NCI-H226 (cell line): ENCODE data around the gene NLK.
"Not testable (repeated sequence)": the region's sequence is repeated elsewhere in the genome, so short reads cannot be mapped to it uniquely, and the experiment has no call there.

Source experiments
- DNase-seq: peaks from one replicate; pipeline ENCODE4 v3.0.0-alpha.2; 2015

The NLK gene

GRCh38 chr17:28076144-28076543 is 33.7 kb downstream of the NLK start:
- DNase-seq, result no peak

GRCh38 chr17:28077140-28077539 is 34.7 kb downstream of the NLK start:
- DNase-seq, result not testable (repeated sequence)

DNA sequence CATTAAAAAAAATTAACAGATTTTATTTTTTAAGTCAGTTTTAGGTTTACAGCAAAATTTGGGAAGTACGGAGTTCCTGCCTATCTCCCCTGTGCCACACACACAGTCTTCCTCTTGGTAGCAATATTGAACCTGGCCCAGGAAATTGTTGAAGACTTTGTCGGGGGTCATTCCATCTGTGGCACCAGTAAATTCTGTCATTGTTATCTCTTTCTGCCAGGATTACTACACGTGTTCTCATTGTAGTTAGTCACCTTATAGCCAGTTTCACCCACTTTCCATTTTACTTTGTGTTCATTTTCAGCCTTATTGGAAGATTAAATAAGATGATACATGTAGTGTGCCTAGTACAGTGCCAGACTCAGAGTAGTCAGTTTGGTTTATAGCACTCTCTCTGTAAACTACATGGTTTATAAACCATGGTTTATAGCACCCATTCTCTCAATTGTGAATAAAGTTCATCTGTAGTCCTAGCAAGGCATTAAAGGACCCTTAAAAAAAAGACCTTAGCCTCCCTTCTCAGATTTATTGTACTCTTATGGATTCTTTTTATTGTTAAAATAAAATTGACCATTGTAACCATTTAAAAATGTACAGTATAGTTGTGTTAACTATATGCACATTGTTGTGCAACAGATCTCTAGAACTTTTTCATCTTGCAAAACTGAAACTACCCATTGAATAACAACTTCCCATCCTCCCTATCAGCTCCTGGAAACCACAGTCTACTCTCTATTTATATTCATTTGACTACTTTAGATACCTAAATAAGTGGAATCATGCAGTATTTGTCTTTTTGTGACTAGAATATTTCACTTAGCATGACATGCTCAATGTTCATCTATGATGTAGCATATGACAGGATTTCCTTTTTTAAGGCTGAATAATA is 36.1 kb downstream of the NLK start:
- no peak for DNase-seq

GRCh38 chr17:28081467-28081866 is 39.0 kb downstream of the NLK start:
- no peak for DNase-seq

DNA sequence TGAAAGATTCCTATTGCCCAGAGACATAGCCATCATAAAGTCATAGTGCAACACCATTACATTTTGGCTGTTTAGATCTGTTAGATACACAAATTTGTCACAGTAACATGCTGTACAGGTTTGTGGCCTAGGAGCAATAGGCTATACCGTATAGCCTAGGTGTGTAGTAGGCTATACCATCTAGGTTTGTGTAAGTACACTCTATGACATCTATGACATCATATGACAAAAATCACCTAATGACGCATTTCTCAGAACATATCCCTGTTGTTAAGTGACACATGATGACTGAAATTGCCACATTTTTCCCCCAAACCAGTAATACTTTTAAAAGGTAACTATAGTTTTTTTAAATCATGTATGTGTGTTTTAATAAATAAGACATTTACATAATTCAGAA is 43.3 kb downstream of the NLK start:
- no peak for DNase-seq

GRCh38 chr17:28086519-28086918 is 44.0 kb downstream of the NLK start:
- DNase-seq, result no peak

DNA sequence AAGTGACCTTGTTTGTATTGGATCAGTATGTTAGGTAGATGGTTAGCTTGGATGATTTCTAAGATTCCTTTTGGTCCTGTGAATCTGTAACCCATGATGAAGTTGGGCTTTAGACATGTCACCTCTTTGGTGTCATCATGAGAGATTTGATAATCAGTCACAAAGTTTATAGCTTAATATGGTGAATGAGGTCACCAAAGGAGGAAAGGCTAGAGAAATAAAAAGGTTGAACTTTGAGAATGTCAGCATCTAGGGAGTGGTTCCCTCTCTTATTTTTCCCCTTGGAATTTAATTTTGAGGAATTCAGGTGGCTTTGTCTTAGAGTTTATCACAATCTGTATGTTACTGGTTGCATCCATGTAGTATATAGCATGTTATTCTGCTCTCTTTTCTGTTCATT is 45.3 kb downstream of the NLK start:
- no peak for DNase-seq

DNA sequence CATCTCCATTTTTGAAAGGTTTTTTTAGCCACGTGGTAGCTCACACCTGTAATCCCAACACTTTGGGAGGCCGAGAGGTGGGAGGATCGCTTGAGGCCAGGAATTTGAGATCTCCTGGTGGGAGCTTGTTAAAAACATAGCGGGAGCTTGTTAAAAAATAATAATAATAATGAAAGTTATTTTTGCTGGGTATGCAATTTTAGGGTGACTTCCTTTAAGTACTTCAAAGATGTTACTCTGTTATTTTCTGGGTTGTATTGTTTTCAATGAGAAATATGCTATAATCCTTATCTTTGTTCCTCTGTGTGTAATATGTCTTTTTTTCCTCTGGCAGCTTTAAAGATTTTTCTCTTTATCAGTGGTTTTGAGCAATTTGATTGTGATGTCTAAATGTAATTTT is 48.1 kb downstream of the NLK start:
- DNase-seq, result no peak

- no peak for DNase-seq
Observed at GRCh38 chr17:28092088-28092487, 49.6 kb downstream of the NLK start.

GRCh38 chr17:28093999-28094716 is 51.7 kb downstream of the NLK start:
- no peak for DNase-seq

DNA sequence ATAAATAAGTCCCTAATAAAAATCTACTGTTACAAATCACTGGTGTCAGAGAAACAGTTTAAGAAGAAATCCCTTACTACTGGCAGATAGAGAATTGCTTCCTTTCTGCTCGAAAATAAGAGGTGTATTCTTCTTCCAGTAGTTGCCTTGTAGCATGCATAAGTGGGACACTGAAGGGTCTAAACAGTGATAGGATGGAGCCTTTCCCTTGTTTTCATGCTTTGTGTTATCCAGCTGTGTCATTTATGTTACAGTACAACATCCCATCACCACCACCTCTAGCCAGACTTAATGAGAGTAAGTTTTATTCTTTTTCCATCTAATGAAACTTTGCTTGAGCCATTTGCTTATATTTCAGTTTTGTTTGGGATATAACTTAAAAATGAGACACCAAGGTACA is 54.3 kb downstream of the NLK start:
- no peak for DNase-seq

DNA sequence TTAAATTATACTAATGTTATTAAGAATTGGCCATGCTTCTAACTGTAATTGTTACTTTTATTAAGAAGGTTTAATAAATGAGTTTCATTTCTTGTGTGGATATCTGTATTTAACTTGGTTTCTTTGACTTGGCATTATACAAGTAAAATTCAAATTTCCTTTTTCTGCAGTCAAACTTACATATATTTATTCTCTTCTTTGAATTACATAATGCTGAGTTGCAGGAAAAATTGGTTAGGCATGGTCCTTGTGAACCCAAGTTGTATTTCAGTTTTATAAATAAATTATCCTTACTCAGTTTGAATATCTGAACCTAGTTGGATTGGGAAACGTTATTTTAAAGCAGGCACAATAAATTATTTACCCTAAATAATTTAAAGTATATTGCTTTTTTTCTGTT is 54.8 kb downstream of the NLK start:
- DNase-seq, result no peak

- DNase-seq, result no peak
Observed at GRCh38 chr17:28097901-28098300, 55.4 kb downstream of the NLK start.

DNA sequence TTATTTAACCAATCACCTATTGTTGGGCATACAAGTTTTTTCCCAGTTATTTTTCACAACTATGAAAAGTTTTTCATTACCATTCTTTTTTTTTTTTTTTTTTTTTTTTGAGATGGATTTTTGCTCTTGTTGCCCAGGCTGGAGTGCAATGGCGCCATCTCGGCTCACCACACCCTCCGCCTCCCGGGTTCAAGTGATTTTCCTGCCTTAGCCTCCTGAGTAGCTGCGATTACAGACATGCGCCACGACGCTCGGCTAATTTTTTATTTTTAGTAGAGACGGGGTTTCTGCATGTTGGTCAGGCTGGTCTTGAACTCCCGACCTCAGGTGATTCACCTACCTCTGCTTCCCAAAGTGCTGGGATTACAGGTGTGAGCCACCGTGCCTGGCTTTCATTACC is 56.1 kb downstream of the NLK start:
- not testable (repeated sequence) for DNase-seq

- DNase-seq, result no peak
Observed at GRCh38 chr17:28100251-28100650, 57.8 kb downstream of the NLK start.

GRCh38 chr17:28100936-28101335 is 58.5 kb downstream of the NLK start:
- no peak for DNase-seq

- DNase-seq, result no peak
Observed at GRCh38 chr17:28101919-28102318, 59.4 kb downstream of the NLK start.

DNA sequence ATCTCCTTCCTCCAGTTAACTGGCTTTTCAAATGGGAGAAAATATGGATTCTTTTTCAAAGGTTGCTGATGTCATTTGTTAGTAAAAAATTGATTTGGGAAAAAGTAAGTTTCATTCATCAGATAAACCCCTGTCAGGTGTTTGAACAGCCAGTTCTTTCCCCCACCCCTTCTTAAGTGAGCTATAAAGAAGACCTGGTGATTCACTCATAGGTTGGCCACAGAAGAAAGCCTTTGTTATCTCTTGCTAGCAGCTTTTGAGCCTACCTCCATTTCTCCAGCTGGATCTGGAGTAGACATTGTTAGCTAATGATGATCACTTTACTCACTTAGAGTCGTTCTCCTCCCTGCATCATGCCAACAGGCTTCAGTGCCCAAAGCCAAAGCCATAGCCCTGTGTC is 63.0 kb downstream of the NLK start:
- no peak for DNase-seq

- DNase-seq, result no peak
Observed at GRCh38 chr17:28110184-28110583, 67.7 kb downstream of the NLK start.

DNA sequence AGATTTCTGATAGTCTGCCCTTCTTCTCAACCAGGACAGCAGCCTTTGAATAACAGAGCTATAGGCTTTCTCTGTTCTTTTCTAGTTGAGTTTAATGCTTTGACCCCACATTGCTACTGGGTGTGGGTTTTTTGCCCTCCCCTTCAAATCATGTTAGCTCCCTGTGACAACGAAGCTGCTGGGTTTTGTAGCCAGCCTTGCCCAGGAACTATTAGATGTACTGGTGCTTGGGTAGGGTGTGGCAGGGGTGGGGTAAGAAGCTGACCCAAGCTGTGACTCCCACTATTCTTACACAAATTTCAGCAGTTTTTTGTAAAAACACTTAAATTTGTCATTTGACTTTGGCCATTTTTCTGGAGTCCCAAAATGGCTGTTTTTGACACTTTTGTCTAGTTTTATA is 69.7 kb downstream of the NLK start:
- DNase-seq, result no peak

- no peak for DNase-seq
Observed at GRCh38 chr17:28112606-28113005, 70.1 kb downstream of the NLK start.

DNA sequence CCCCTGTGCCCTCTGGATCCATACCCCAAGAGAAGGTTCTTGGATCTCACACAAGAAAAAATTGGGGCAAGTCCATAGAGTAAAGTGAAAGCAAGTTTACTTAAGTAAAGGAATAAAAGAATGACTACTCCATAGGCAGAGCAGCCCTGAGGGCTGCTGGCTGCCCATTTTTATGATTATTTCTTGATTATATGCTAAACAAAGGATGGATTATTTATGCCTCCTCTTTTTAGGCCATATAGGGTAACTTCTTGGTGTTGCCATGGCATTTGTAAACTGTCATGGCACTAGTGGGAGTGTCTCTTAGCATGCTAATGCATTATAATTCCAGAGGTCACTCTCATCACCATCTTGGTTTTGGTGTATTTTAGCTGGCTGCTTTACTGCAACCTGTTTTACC is 70.8 kb downstream of the NLK start:
- DNase-seq, result no peak

DNA sequence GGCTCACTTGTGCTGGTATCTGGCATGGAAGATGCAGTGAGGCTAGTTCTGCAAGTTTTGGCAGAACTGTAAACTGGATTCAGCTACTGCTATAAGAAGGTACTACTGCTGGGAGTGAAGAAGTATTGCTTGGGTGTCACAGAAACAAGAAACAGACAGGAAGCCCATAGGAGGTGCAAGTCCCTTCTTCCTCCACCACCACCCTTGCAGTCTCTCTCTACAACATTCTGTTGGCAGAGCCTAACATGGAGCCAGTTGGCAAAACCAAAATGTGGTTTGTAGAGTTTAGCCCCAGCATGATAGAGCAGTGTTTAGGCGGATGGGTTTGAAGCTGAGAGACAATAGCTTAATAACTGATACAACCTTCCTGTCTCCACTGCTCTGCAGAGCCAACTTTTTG is 72.6 kb downstream of the NLK start:
- DNase-seq, result no peak

DNA sequence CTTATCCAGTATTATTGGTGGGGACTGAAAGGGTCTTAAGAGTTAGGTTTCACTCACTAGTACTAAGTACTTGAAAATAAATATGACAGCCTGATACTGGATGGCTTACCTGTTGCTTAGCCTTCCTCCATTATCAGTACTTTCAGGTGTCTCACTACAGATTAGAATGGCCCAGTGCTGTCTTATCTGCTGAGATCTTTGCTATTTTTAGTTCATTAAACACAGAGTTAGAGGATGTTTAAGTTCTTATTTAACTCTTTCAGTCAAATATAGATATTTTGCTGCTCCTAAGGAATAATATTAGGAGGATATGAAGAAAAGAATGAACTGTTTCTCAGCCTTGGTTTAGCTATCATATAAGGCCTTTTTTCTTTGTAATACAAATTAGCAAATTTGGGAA is 74.8 kb downstream of the NLK start:
- no peak for DNase-seq

DNA sequence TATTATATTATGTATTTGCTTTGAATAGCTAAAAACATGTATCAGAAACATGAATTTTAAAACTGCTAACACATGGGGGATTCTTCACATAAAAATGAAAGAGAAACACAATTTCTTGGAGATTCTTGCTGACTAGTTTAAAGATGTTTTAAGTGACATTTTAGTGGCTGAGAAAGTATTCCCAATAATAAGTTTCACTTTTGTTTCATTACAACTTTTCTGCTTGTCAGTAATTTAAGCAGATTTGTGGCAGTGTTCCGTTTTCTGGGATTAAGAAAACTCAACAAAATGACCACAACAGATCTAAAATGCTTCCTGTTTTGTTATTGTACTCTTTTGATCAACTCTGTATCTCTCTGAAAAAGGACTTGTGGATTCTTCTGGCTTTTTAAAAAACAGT is 75.9 kb downstream of the NLK start:
- DNase-seq, result no peak
